Right kidney (tissue), 9 donors: Measurements from ENCODE around the gene RASAL1.

Experiments used
- DNase-seq: peaks from one replicate; pipeline ENCODE4 v3.0.0-alpha.2; 2016
- long read RNA-seq, 8 donors: transcript quantifications; one replicate each; lab custom pipeline, GENCODE V29; 2026

Gene RASAL1, protein sequence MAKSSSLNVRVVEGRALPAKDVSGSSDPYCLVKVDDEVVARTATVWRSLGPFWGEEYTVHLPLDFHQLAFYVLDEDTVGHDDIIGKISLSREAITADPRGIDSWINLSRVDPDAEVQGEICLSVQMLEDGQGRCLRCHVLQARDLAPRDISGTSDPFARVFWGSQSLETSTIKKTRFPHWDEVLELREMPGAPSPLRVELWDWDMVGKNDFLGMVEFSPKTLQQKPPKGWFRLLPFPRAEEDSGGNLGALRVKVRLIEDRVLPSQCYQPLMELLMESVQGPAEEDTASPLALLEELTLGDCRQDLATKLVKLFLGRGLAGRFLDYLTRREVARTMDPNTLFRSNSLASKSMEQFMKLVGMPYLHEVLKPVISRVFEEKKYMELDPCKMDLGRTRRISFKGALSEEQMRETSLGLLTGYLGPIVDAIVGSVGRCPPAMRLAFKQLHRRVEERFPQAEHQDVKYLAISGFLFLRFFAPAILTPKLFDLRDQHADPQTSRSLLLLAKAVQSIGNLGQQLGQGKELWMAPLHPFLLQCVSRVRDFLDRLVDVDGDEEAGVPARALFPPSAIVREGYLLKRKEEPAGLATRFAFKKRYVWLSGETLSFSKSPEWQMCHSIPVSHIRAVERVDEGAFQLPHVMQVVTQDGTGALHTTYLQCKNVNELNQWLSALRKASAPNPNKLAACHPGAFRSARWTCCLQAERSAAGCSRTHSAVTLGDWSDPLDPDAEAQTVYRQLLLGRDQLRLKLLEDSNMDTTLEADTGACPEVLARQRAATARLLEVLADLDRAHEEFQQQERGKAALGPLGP
- long read RNA-seq, donor 1: 0 reads
- long read RNA-seq, donor 2: 0 reads
- long read RNA-seq, donor 3: 0 reads
- long read RNA-seq, donor 4: 0 reads
- long read RNA-seq, donor 5: 0 reads
- long read RNA-seq, donor 6: 0 reads
- long read RNA-seq, donor 7: 0 reads
- long read RNA-seq, donor 8: 0 reads

DNA sequence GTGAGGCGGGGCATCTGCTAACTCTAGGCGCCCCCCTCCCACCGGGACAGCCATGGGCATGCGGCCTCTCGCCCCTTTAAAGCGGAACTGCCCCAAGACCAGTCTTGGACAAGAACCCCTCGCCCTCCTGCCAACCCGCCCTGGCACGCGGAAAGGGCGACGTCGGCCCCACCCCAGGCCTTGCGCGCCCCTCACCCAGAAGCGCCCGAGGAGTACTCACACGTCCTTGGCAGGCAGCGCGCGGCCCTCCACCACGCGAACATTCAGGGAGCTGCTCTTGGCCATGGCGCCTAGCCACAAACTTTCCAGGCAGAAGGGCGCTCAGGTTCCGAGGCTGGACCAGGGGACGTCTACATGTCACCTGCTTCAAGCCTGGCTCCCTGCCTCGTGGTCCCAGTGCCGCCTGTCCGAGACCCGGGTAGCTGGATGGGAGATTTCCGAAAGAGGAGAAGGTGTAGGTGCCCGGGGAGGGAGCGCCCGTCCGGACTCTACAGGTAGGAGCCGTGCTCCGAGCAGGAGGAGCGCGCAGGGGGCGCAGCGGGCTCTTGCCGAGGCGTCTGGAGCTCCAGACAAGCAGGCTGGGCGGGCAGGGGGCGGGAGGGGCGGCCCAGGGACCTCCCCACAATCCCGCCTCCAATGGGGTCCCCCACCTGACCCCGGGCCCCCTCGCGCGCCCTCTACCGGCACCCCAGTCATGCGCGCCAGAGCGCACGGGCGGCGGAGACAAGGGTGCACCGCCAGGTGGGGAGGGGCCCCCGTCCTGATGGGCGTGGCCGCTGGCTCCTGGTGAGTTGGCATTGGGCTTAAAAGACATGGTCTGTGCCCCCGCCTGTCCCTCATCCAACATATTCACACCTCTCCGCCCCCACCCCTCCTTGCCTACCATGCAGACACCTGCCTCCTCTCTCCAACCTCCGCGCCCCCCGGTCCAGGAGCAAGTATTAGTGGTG lies at the start of gene RASAL1:
RASAL1 (minus strand) TSS at position 584 of the 950 bp plus-strand sequence; CDS start at position 285, 299 bp downstream.
- DNase-seq: peak; percentile 65

DNA sequence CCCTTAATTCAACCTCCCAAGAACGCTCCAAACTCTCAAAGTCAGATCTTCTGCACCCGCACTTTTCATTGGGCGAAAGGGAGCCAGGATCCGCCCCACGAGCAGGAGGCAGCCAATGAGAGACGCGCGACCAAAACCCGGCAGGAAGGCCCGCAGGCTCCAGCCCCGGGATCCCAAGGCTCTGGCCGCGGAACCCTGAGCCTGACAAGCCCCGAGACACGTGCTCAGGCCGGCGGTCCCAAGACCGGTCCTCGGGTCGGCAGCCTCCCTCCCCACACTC lies 49.3 kb upstream of the RASAL1 start:
- peak; percentile 99 for DNase-seq

DNA sequence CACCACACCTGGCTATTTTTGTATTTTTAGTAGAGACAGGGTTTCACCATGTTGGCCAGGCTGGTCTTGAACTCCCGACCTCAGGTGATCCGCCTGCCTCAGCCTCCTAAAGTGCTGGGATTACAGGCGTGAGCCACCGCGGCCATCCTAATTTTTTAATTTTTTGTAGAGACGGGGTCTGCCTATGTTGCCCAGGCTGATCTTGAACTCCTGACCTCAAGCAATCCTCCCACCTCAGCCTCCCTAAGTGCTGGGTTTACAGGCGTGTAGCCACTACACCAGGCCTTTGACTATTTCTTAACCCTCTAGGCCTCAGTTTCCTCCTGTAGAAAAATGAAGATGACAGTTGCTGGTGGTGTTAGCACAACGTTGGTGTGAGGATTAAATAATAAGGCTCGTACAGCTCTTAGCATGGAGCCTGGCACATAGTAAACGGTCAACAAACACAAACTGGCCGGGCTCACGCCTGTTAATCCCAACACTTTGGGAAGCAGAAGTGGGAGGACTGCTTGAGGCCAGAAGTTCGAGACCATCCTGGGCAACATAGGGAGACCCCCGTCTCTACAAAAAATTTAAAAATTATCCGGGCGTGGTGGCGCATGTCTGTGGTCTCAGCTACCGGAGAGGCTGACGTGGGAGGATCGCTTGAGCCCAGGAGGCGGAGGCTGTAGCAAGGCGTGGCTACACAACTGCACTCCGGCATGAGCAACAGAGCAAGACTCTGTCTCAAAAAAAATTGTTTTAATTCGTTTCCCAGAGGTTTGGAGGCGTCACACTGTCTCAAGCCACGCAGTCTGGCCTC lies 48.7 kb upstream of the RASAL1 start:
- DNase-seq: no peak

DNA sequence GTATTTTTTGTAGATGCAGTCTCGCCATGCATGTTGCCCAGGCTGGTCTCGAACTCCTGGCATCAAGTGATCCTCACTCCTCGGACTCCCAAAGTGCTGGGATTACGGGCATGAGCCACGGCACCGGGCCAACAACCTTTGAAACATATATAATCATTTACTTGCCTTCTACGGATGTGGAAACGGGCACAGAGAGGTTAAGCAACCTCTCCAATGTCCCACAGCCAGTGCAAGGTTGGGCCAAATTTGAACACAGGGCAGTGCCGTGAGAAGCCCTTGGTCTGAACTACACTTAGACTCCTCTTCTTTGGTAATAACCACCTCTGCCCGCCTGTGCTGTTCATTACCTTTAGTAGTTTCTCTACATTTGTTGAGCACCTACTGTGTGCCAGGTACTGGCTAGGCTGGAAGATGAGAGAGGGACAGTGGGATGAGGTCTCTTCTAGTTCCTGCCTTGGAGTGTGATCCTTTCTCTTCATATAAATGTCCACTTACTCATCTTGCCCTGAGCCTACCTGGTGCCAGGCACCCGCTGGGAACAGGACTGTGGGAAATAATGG lies 47.5 kb upstream of the RASAL1 start:
- no peak for DNase-seq

DNA sequence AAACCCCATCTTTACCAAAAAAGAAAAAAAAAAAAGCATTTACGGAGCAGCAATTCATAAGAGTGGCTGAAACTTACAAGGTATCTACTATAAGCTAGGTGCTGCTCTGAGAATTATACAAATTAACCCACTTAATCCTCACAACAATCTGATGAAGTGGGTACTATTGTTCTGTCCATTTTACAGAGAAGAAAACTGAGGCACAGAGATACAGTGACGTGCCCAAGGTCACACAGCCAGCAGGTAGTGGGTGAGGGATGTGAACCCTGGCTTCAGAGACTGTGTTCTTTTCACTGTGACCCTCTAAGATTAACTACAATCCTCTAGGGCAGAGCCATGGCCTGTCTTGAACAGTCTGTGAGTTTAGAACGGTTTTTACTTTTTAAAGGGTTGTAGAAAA lies 46.4 kb upstream of the RASAL1 start:
- no peak for DNase-seq

DNA sequence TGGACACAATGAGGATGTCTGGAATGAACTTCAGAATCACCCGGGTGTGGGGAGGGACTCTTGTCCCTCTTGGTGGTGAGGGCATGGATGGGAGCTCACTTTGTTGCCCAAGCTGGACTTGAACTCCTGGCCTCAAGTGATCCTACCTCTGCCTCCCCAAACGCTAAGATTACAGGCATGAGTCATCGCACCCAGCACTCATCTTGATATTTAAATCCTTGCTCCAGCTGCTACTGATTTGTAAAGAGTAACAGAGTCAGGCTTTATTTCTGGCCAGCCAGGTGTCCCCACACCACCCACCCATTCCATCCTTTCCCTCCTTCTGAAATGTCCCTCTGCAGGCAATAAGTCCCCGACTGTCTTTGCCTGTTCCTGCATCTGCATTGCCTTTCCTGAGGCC lies 44.8 kb upstream of the RASAL1 start:
- DNase-seq: no peak

DNA sequence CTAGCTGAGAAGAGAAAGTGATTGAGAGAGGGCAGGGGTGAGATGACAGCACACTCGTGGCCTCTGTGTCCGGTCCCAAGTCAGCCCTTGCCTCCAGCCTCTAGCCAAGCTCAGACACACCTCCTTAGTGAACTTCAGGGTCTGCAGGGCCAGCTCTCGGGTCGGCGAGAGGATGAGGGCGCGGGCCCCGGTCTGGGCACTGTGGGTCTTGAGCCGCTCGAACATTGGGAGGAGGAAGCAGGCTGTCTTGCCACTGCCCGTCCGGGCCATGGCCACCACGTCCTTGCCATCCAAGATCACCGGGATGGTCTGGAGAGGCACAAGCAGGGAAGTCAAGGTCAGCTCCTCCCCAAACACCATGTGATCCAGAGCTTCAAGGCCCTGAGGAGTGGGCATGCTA lies 43.5 kb upstream of the RASAL1 start:
- no peak for DNase-seq

DNA sequence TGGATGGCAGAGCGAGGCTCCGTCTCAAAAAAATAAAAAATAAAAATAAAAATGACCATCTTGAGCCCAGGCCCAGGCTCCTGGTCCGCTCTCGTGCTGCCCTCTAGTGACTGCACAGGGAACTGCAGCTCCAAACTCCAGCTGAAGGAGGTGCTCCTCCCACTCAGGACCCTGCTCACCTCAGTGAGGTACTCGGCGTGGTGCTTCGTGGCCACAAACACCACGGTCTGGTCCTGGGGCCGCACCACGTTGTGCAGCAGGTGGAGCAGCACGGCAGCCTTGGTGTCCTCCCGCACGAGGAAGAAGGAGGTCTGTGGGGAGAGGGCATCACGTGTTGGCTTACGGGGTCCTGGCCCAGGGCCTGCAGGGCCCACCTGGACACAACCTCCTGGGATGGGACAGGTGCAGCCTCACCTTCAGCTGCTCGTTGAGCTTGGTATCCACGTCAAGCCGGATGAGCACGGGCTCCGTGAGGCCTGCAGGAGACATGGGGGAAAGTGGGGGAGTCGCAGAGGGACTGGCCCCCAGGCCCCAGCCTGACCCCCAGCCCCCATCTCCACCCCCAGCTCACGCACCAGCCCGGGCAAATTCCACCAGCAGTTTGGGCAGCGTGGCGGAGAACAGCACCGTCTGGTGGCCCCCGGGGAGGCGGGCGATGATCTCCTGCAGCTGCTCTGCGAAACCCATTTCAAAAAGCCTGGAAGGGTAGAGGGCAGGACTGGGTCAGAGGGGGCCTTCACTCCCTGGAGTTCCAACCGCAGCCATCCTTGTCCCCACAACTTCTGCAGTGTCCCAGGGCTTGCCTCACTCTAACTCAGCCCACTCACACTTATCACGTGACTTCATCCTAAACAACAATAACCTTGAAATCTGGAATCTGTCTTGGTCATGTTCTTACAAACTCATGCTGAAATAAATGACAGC lies 39.2 kb upstream of the RASAL1 start:
- DNase-seq: peak; percentile 66

DNA sequence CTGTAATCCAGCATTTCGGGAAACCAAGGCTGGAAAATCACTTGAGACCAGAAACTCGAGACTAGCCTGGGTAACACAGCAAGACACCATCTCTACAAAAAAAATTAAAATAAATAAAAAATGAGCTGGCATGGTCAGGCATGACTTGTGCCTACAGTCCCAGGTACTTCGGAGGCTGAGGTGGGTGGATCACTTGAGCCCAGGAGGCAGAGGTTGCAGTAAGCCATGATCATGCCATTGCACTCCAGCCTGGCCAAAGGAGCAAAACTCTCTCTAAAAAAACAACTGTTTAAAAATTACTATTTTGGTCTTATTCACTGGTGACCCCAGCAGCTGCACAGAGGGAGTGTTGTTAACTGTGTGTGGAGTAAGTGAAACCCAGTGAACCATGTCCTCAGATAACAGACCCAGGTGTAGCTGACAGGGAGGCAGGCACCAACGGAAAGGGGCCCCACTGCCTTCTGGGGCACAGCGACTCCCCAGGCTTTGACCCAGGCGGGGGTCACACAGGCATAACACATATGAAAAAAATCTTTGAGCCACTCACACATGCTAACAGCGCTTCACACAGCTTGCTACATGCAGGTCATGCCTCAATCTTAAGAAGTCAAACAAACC lies 37.6 kb upstream of the RASAL1 start:
- DNase-seq: no peak

DNA sequence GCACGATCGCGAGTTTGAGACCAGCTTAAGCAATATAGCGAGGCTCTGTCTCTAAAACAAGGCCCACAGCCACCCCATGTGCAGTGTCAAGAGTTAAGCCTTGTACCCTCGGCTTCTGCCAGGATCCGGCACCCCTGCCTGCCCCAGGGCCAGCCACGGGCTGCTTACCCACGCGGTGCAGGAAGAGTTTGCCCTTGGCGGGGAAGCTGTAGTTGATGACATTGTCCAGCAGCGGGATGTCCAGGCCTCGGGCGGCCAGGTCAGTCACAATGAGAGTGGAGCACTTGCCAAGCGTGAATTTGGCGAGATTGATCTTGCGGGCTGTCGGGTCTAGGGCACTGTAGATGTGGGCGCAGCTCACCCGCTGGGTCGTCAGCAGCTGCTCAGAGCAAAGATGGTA lies 36.6 kb upstream of the RASAL1 start:
- DNase-seq: no peak

DNA sequence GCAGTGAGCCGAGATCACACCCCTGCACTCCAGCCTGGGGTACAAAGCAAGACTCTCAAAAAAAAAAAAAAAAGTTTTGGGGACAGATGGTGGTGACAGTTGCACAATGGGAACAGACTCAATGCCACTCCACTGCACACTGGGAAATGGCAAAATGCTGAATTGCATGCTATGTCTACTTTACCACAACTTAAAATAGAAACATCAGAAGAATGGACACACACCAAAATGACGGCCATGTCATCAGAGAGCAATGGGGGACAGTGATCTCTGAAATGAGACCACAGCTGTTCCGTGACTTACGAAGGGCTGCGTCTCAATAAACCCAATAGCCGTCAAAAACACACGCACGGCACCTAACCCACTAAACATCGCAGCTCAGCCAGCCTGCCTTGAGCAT lies 36.0 kb upstream of the RASAL1 start:
- no peak for DNase-seq

DNA sequence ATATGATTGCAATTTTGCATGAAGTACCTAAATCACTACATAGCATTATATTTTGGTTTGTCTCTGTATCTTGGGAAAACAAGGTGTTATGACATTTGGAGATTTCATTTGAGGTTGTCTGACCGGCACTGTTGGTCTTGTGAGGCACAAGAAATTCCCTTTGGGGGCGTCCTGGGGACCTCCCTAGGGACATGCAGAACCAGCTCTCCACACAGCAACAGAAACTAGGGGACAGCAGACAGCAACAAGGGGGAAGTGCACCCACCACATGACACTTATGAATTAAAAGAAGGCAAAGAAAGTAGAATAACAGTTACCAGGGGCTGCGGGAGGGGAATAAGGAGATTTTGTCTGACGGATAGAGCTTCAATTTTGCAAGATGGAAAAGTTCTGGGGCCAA lies 35.4 kb upstream of the RASAL1 start:
- DNase-seq: no peak

DNA sequence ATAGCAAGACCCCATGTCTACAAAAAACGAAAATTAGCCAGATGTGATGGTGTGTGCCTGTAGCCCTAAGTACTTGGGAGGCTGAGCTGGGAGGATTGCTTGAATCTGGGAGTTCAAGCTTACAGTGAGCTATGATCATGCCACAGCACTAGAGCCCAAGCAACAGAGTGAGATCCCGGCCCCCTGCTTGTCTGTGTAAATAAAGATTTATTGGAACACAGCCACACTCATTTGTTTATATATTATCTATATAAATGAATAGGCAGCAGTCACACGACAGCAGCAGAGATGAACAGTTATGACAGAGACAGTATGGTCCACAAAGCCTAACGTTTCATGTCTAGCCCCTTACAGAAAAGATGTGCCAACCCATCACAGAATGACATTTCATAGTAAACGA lies 34.9 kb upstream of the RASAL1 start:
- DNase-seq: no peak

DNA sequence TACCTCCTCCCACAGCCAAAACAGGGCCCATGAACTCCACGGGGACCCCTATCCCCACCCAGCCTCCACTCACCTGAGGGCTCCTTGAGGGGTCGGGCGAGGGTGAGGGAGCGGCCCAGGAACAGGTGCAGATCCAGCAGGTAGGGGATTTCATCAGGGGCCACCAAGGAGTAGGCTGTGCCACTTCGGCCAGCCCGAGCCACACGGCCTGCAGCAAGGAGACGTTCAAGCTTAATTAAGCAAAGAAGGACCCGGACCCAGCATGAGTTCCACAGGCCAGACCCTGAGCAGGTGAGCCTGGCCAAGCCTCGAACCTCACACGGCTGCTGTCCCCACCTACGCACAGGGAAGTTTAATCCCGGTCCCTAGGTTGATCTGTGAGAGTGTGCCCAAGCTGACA lies 34.1 kb upstream of the RASAL1 start:
- no peak for DNase-seq

DNA sequence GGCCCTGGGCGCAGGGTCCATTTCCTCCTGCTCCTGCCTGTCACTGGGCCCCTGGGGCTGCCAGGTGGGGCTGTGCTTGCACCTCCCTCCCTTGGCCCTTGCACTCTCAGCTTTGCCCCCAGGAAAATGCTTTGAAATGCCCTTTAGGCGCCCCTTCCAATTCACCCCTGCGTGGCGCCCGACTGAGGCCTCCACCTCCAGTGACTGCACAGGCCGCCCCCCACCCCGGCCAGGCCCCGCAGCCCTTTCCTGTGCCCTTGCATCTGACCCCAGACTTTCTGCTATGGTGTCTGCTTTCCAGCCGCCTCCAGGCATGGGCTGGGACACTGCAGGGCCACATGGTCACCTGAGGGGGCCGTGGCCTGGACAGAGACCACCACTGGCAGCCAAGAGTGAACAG lies 32.3 kb upstream of the RASAL1 start:
- DNase-seq: no peak

DNA sequence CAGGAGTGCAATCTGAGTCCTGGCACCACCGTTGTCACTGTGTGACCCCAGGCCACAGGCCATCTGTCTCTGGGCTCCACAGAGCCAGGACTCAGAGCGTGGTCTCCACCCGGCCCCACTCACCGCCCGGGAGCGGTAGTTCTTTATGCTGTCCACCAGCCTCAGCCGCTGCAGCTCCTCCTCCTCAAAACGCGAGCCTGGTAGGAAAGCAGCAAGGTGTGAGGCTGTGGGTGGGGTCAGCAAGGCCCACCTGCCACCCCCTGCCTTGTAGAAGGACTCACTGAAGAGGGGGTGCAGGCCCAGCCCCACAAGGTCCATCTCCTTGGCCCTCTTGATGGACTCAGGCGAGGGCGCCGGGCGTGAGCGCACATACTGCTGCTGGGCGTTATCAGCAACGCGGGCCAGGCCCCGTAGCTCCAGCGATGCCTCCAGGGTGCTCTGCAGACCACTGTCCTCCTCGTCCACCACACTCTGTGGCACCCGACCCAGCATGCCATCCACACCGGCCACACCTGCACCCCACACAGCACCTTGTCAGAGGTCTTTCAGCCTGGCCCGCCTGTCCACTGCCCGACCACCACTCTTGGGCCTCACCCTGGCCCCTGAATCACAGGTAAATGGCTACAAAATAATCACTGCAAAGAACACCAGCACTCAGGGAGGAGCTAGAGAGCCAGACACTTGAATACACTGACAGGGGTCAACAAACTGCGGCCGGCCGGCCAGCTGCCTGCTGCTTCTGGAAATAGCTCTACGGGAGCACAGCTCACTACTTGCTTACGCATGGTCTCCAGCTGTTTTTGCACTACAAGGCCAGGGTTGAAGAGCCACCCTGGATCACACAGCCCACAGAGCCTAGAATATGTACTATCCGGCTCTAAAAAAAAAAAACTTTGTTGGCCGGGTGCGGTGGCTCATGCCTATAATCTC lies 30.2 kb upstream of the RASAL1 start:
- DNase-seq: no peak

DNA sequence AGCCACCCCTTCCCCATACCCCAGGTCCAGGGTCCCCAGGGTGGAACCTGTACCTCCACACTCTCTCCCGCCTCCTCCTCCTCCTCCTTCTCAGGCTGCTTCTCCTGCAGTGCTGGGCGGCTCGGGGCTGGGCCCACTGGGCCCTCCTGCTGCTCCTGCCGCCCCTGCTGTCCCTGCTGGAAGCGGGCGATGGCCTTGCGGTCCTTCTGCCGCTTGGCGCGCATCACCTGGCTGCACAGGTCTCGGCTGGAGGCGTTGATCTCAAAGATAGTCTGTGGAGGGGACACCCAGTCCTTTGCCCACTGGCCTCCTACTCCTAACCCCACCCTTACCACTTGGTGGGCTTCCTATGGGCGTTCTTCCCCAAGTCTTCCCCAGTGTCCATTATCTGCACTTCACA lies 28.5 kb upstream of the RASAL1 start:
- DNase-seq: no peak

DNA sequence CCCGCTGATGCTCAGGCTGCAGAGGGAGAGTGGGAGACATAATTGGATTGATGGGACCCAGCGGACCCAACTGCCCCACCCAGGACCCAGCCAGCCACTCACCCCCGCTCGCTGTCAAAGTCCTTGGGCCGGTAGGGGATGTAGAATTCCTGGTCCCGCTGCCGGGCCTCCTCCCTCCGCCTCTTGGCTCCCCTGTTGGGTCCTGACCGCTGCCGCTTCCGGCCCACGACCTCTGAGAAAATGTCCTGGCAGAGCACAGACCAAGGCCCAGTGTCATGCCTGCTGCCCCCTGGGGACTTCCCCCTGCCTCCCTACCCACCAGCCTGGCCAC lies 27.4 kb upstream of the RASAL1 start:
- no peak for DNase-seq
